C4-2B (cell line): ENCODE measurements around the gene SBK2.

ENCODE experiments used
- CTCF ChIP-seq: fragments of 450-650 bp; conservative IDR thresholded peaks from 2 replicates; pipeline ENCODE4 v1.5.1; 2017; ENCODE audit warnings: mild to moderate bottlenecking
- ZFX ChIP-seq: fragments of 450-650 bp; IDR thresholded peaks from 2 replicates; pipeline ENCODE4 v1.6.1; 2017

- TF ChIP-seq CTCF (no peak), ZFX (0 out of 2 replicates have a peak, but pooled peaks have one; percentile 24)
Measured at GRCh38 chr19:55580628-55581144, 43.8 kb upstream of the SBK2 start, which contains the start of gene ZNF579.
